Caco-2 (cell line): ENCODE results near the gene FBF1. TPM values are rescaled to one million over a fixed set of nuclear protein-coding genes. Genes with fewer than 3 reads are reported as not detected.
"Not testable (repeated sequence)": the region's sequence is repeated elsewhere in the genome, so short reads cannot be mapped to it uniquely, and the experiment has no call there.

Experiments used
- BruUV-seq: library from RNA; stranded (reverse); fragments of 400-500 nt; replicated peaks from 2 replicates; lab custom pipeline; 2021; lab: Mats Ljungman, UMichigan
- CTCF ChIA-PET: fragments of 300-600 bp; sonication (Branson Sonifier 250); formaldehyde crosslinking; loops from one replicate; lab custom pipeline; 2022; ENCODE audit warnings: antibody characterized with exemption; lab: Charles Lee
- POLR2A ChIA-PET: fragments of 300-600 bp; sonication (Branson Sonifier 250); formaldehyde crosslinking; loops from one replicate; lab custom pipeline; 2022; ENCODE audit warnings: antibody characterized with exemption; lab: Charles Lee
- DNase-seq, 2 experiments: peaks; one replicate each; pipeline versions ENCODE4 v3.0.0 to v3.0.0-alpha.2; 2020 to 2022
- H3K27me3 ChIP-seq: replicated peaks from 2 replicates; pipeline ENCODE4 v1.6.0; 2011; ENCODE audit warnings: low read length; ENCODE audit not compliant: control insufficient read depth, insufficient read depth
- H3K36me3 ChIP-seq: 2 replicates; pipeline ENCODE4 v1.5.1; 2011; ENCODE audit warnings: low read length; ENCODE audit not compliant: control insufficient read depth, insufficient read depth
- H3K4me1 ChIP-seq: fragments of 250-450 bp; sonication (Bioruptor Pico); 2 replicates; pipeline ENCODE4 v1.5.1; 2020; ENCODE audit warnings: mild to moderate bottlenecking
- H3K4me3 ChIP-seq: 2 replicates; pipeline ENCODE4 v1.5.1; 2011; ENCODE audit warnings: low read depth, mild to moderate bottlenecking, control low read depth, low read length
- H3K9me3 ChIP-seq: fragments of 250-450 bp; sonication (Bioruptor Pico); 2 replicates; pipeline ENCODE4 v1.5.1; 2020; ENCODE audit warnings: mild to moderate bottlenecking, moderate library complexity
- H3K27ac Mint-ChIP-seq: one replicate; pipeline ENCODE4 v1.8.0; 2022; ENCODE audit warnings: mixed read lengths; ENCODE audit not compliant: unreplicated experiment
- H3K27me3 Mint-ChIP-seq: one replicate; pipeline ENCODE4 v1.8.0; 2022; ENCODE audit warnings: mixed read lengths; ENCODE audit not compliant: insufficient read depth, unreplicated experiment
- H3K36me3 Mint-ChIP-seq: one replicate; pipeline ENCODE4 v1.8.0; 2022; ENCODE audit warnings: mild to moderate bottlenecking, mixed read lengths; ENCODE audit not compliant: insufficient read depth, unreplicated experiment
- H3K4me1 Mint-ChIP-seq: one replicate; pipeline ENCODE4 v1.8.0; 2022; ENCODE audit warnings: low read depth, mixed read lengths; ENCODE audit not compliant: unreplicated experiment
- H3K4me3 Mint-ChIP-seq: one replicate; pipeline ENCODE4 v1.8.0; 2022; ENCODE audit warnings: mild to moderate bottlenecking, moderate library complexity, mixed read lengths; ENCODE audit not compliant: unreplicated experiment
- H3K9me3 Mint-ChIP-seq: one replicate; pipeline ENCODE4 v1.8.0; 2022; ENCODE audit warnings: mixed read lengths; ENCODE audit not compliant: unreplicated experiment
- intact Hi-C: fragments of 100-400 bp; cut with micrococcal nuclease; formaldehyde crosslinking; loops from one replicate; pipeline ENCODE4 v1.10.0; 2022; ENCODE audit not compliant: unreplicated experiment
- total RNA-seq: library from RNA; stranded (reverse); gene quantifications from 2 replicates; pipeline ENCODE4 v1.2.3, GENCODE V29; 2022
- TF ChIP-seq, protein P1 (sequence below), 2 experiments: fragments of 200-600 bp in 1 of 2; IDR thresholded peaks; 1 replicate in 1 of 2; 2 replicates in 1 of 2; pipeline versions ENCODE4 v1.5.1 to v1.8.0; 2011 to 2022; ENCODE audit warnings: antibody characterized with exemption in 1 of 2, control low read depth in 1 of 2, inconsistent platforms in 1 of 2, low read depth in 1 of 2, low read length in 1 of 2, mild to moderate bottlenecking in 1 of 2, moderate library complexity in 1 of 2; ENCODE audit not compliant: insufficient read depth in 1 of 2, severe bottlenecking in 1 of 2, unreplicated experiment in 1 of 2

FBF1 gene
- total RNA-seq, 1 experiment from 2014 or later, result 14.1 TPM

DNA sequence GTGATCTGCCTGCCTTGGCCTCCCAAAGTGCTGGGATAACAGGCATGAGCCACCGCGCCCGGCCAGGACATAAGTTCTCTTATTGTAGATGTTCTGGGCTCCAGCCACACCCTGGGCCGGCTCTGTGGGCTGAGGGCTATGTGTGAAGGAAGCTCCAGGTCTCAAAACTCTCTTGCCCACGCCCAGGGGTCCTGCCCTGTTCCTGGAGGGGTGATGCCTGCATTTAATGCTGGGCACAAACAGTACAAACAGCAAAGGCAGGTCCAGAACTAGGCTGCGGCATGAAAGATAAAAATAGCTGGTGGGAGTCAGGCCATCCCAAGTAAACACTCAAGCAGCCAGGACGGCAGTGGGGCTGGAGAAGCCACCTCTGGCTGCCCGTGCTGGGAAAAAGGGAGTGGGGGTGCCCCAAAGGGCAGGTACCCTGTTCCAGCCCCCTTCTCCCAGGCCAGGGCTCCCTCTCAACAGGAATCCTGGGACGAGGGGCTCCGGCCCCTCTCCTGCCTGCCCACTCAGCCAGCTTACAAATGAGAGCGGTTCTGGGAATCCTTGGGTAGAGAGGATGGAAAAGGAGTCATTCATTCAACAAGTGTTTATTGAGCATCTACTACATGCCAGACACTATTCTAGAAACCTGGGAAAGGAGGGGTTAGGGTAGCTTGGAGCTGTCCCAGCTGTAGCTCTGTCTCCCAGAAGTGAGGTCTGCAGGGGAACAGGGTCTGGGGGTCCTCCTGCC is 67.1 kb downstream of the FBF1 start:
- POLR2A ChIA-PET, result interaction anchor here (0.6 to 0.9 kb wide), 2 partner anchors 94 to 265 kb away, joined by 3 to 6 read pairs; no protein-coding TSS in a partner anchor
- no peaks in the 10 kb centered on the region for H3K9me3 Mint-ChIP-seq
- H3K4me1 Mint-ChIP-seq, result peaks cover 12% of the 10 kb centered on the region
- no peak overlapping the region for H3K4me3 Mint-ChIP-seq
- DNase-seq, result no peak
- H3K9me3 ChIP-seq, result no peaks in the 10 kb centered on the region
- H3K4me3 ChIP-seq, result no peak overlapping the region
- CTCF ChIA-PET, result no interaction called here
- no TSS peak for BruUV-seq
- H3K36me3 ChIP-seq, result no peaks in the 10 kb centered on the region
- no peaks in the 10 kb centered on the region for H3K27me3 ChIP-seq
- H3K4me1 ChIP-seq, result peaks cover 22% of the 10 kb centered on the region
- no peaks in the 10 kb centered on the region for H3K27me3 Mint-ChIP-seq
- intact Hi-C loops, result no loop called here
- H3K36me3 Mint-ChIP-seq, result no peaks in the 10 kb centered on the region
- no peak overlapping the region for H3K27ac Mint-ChIP-seq
- TF ChIP-seq, protein P1, sequence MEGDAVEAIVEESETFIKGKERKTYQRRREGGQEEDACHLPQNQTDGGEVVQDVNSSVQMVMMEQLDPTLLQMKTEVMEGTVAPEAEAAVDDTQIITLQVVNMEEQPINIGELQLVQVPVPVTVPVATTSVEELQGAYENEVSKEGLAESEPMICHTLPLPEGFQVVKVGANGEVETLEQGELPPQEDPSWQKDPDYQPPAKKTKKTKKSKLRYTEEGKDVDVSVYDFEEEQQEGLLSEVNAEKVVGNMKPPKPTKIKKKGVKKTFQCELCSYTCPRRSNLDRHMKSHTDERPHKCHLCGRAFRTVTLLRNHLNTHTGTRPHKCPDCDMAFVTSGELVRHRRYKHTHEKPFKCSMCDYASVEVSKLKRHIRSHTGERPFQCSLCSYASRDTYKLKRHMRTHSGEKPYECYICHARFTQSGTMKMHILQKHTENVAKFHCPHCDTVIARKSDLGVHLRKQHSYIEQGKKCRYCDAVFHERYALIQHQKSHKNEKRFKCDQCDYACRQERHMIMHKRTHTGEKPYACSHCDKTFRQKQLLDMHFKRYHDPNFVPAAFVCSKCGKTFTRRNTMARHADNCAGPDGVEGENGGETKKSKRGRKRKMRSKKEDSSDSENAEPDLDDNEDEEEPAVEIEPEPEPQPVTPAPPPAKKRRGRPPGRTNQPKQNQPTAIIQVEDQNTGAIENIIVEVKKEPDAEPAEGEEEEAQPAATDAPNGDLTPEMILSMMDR (IDR thresholded peaks at IDR 0.05; ENCODE audit: insufficient read depth in 1 of 2, low read depth in 1 of 2, low read length in 1 of 2, severe bottlenecking in 1 of 2, unreplicated experiment in 1 of 2), result no peak

DNA sequence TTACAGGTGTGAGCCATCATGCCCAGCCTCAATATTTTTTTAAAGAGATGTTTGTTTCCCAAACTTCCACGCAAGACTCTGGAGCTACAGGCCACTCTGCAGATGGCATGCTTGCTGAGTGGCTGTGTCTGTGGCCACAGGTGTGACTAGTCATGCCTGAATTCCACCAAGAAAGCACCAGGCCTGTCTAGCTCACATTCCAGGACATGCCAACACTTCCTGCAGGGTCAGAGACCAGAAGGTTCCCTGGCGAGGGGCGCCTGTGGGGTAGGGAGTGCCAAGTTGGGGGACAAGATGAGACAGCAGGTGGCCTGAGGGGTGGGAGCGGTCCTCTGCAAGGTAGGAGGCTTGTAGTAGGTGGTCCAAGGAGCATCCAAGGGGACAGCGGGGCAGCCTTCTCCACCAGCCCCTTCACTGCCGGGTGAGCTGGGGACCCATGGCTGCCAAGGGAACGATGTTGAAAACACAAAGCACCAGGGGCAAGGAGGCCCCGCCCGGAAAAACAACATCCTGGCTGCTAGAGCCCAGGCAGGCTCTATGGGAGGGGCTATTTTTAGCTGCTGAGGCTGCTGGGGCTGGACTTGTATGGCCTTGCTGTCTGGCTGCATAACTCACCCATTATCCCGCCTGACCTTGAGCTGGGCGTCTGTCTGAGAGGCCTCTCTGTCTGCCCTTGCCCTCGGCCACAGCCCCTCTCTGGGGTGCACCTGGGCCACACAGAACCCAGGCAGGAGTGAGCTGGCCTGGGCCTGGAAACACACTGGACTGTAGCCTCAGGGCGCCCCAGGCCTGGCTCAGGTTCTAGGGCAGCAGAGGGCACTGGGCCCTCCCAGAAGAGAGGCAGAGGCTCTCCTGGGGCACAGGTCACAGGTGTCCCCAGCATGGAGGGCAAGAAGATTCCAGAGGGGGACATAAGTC is 68.1 kb downstream of the FBF1 start:
- no peaks in the 10 kb centered on the region for H3K36me3 ChIP-seq
- no peak overlapping the region for H3K4me3 Mint-ChIP-seq
- no peaks in the 10 kb centered on the region for H3K27me3 ChIP-seq
- no peaks in the 10 kb centered on the region for H3K36me3 Mint-ChIP-seq
- intact Hi-C loops, result no loop called here
- H3K4me1 Mint-ChIP-seq, result peaks cover 12% of the 10 kb centered on the region
- H3K27me3 Mint-ChIP-seq, result no peaks in the 10 kb centered on the region
- ChIA-PET POLR2A (interaction anchor here (0.6 to 1.4 kb wide), 3 partner anchors 18 to 266 kb away, joined by 3 to 6 read pairs (median 3); partner anchors contain the start of gene WBP2), CTCF (interaction anchor here (1.3 to 2.0 kb wide), 2 partner anchors 15 to 18 kb away, joined by 3 to 8 read pairs; partner anchors contain the start of gene WBP2)
- no peaks in the 10 kb centered on the region for H3K9me3 ChIP-seq
- H3K4me1 ChIP-seq, result peaks cover 22% of the 10 kb centered on the region
- no TSS peak for BruUV-seq
- H3K4me3 ChIP-seq, result no peak overlapping the region
- H3K9me3 Mint-ChIP-seq, result no peaks in the 10 kb centered on the region
- TF ChIP-seq, protein P1 (IDR thresholded peaks at IDR 0.05; ENCODE audit: insufficient read depth in 1 of 2, low read depth in 1 of 2, low read length in 1 of 2, severe bottlenecking in 1 of 2, unreplicated experiment in 1 of 2), result no peak
- peak in 1 of 2 experiments; percentile 46 for DNase-seq
- H3K27ac Mint-ChIP-seq, result no peak overlapping the region

DNA sequence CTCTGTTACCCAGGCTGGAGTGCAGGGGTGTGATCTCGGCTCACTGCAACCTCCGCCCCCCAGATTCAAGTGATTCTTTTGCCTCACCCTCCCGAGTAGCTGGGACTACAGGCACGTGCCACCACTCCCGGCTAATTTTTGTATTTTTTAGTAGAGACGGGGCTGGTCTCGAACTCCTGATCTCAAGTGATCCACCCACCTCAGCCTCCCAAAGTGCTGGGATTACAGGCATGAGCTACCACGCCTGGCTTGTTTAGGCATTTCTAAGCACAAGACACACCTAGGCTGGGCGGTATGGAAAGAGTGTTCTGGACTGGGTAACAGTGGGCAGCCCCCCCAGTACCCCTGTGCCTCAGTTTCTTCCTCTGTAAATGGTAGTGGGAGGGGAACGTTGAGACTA is 70.6 kb downstream of the FBF1 start:
- H3K27me3 ChIP-seq, POLR2A ChIA-PET, H3K4me3 ChIP-seq, H3K27ac Mint-ChIP-seq, DNase-seq, H3K27me3 Mint-ChIP-seq, H3K4me1 Mint-ChIP-seq, H3K4me3 Mint-ChIP-seq, BruUV-seq, intact Hi-C loops, H3K9me3 ChIP-seq, CTCF ChIA-PET, H3K9me3 Mint-ChIP-seq, H3K4me1 ChIP-seq, H3K36me3 ChIP-seq, H3K36me3 Mint-ChIP-seq: not testable (repeated sequence)
